Measurements from ENCODE around the gene TXLNB.

DNA sequence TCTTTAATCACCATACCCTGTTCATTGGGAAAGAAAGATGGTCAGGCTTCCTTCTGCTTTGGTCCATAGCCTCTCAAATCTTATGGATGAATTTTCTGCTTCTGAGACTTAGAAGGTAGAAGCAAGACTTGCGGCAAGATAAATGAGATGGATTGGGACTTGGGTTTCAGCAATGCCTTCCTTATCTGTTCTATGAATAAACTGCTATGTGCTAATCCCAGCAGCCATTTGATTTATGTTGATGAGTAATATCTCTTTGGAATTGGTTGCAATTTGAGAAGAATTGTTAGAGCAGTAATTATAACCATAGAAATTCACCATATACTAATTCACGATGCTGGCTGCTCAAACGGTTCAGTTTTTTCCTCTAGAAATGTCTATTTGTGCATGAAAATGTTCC is 48.3 kb downstream of the TXLNB start:
- TF ChIP-seq CTCF (conservative IDR thresholded peaks at IDR 0.05; ENCODE audit: low read length) (no peak), EZH2phosphoT487 (IDR thresholded peaks at IDR 0.05; ENCODE audit: borderline replicate concordance, low read depth, low read length) (no peak)

Data from OCI-LY7 (cell line).